ENCODE data around the gene AP3S1. TPM values are rescaled to one million over a fixed set of nuclear protein-coding genes. Genes with fewer than 3 reads are reported as not detected.

Gene AP3S1
- total RNA-seq, 2 donors from 2014 or later = 58.7 to 63.4 TPM

- H3K9me3 Mint-ChIP-seq = peaks cover 0 to 4% of the 10 kb centered on the region in 2 donors
- no peak for DNase-seq
- H3K4me3 Mint-ChIP-seq = no peak overlapping the region
- ATAC-seq (replicated peaks in 1 of 2) = no peak
- H3K27me3 Mint-ChIP-seq (ENCODE audit: low read depth) = no peaks in the 10 kb centered on the region
- no peaks in the 10 kb centered on the region for H3K4me1 Mint-ChIP-seq (ENCODE audit: low read depth)
- no peaks in the 10 kb centered on the region for H3K36me3 Mint-ChIP-seq (ENCODE audit: insufficient read depth in 2 of 2)
- H3K27ac Mint-ChIP-seq = no peak overlapping the region
Measured at GRCh38 chr5:115939059-115939458, 97.3 kb downstream of the AP3S1 start.

- Mint-ChIP-seq H3K27ac (no peak overlapping the region), H3K36me3 (ENCODE audit: insufficient read depth in 2 of 2) (no peaks in the 10 kb centered on the region), H3K4me3 (no peak overlapping the region), H3K9me3 (peaks cover 0 to 4% of the 10 kb centered on the region in 2 donors), H3K27me3 (ENCODE audit: low read depth) (no peaks in the 10 kb centered on the region), H3K4me1 (ENCODE audit: low read depth) (no peaks in the 10 kb centered on the region)
- ATAC-seq (replicated peaks in 1 of 2) = no peak
- no peak for DNase-seq
Measured at GRCh38 chr5:115940080-115940810, 98.5 kb downstream of the AP3S1 start.

GRCh38 chr5:115941051-115941675 is 99.4 kb downstream of the AP3S1 start:
- Mint-ChIP-seq H3K4me3 (no peak overlapping the region), H3K27ac (no peak overlapping the region), H3K4me1 (ENCODE audit: low read depth) (no peaks in the 10 kb centered on the region), H3K27me3 (ENCODE audit: low read depth) (no peaks in the 10 kb centered on the region), H3K9me3 (peaks cover 0 to 4% of the 10 kb centered on the region in 2 donors), H3K36me3 (ENCODE audit: insufficient read depth in 2 of 2) (no peaks in the 10 kb centered on the region)
- DNase-seq (no peak), ATAC-seq (replicated peaks in 1 of 2) (no peak)

- Mint-ChIP-seq H3K36me3 (ENCODE audit: insufficient read depth in 2 of 2) (no peaks in the 10 kb centered on the region), H3K9me3 (peaks cover 0 to 4% of the 10 kb centered on the region in 2 donors), H3K27me3 (ENCODE audit: low read depth) (no peaks in the 10 kb centered on the region), H3K4me1 (ENCODE audit: low read depth) (no peaks in the 10 kb centered on the region), H3K27ac (no peak overlapping the region), H3K4me3 (no peak overlapping the region)
- DNase-seq (no peak), ATAC-seq (replicated peaks in 1 of 2) (no peak)
Measured at GRCh38 chr5:115944501-115944900, 102.8 kb downstream of the AP3S1 start.

GRCh38 chr5:115946655-115947054 is 104.9 kb downstream of the AP3S1 start:
- no peak for ATAC-seq (replicated peaks in 1 of 2)

GRCh38 chr5:115947260-115947659 is 105.5 kb downstream of the AP3S1 start:
- DNase-seq = no peak
- no peak for ATAC-seq (replicated peaks in 1 of 2)
- Mint-ChIP-seq H3K27me3 (ENCODE audit: low read depth) (peaks cover 9% of the 10 kb centered on the region), H3K36me3 (ENCODE audit: insufficient read depth in 2 of 2) (no peaks in the 10 kb centered on the region), H3K4me1 (ENCODE audit: low read depth) (no peaks in the 10 kb centered on the region), H3K4me3 (no peak overlapping the region), H3K27ac (no peak overlapping the region), H3K9me3 (peaks cover 0 to 3% of the 10 kb centered on the region in 2 donors)

More at GRCh38 chr5:115946655-115947054, 104.9 kb downstream of the AP3S1 start:
- DNase-seq = no peak
- no peak overlapping the region for H3K4me3 Mint-ChIP-seq
- no peak overlapping the region for H3K27ac Mint-ChIP-seq
- H3K4me1 Mint-ChIP-seq (ENCODE audit: low read depth) = no peaks in the 10 kb centered on the region
- H3K36me3 Mint-ChIP-seq (ENCODE audit: insufficient read depth in 2 of 2) = no peaks in the 10 kb centered on the region
- peaks cover 0 to 4% of the 10 kb centered on the region in 2 donors for H3K9me3 Mint-ChIP-seq
- peaks cover 3% of the 10 kb centered on the region for H3K27me3 Mint-ChIP-seq (ENCODE audit: low read depth)

- no peaks in the 10 kb centered on the region for H3K4me1 Mint-ChIP-seq (ENCODE audit: low read depth)
- DNase-seq = no peak
- H3K4me3 Mint-ChIP-seq = no peak overlapping the region
Measured at GRCh38 chr5:115948091-115948534, 106.4 kb downstream of the AP3S1 start.

GRCh38 chr5:115949096-115949495 is 107.4 kb downstream of the AP3S1 start:
- no peaks in the 10 kb centered on the region for H3K4me1 Mint-ChIP-seq (ENCODE audit: low read depth)
- no peak overlapping the region for H3K4me3 Mint-ChIP-seq
- no peak for ATAC-seq (replicated peaks in 1 of 2)
- no peak for DNase-seq
- no peaks in the 10 kb centered on the region for H3K36me3 Mint-ChIP-seq (ENCODE audit: insufficient read depth in 2 of 2)
- peaks cover 13% of the 10 kb centered on the region for H3K27me3 Mint-ChIP-seq (ENCODE audit: low read depth)
- H3K27ac Mint-ChIP-seq = no peak overlapping the region
- H3K9me3 Mint-ChIP-seq = no peaks in the 10 kb centered on the region

More at GRCh38 chr5:115948091-115948534, 106.4 kb downstream of the AP3S1 start:
- Mint-ChIP-seq H3K36me3 (ENCODE audit: insufficient read depth in 2 of 2) (no peaks in the 10 kb centered on the region), H3K9me3 (no peaks in the 10 kb centered on the region), H3K27me3 (ENCODE audit: low read depth) (peaks cover 13% of the 10 kb centered on the region), H3K27ac (no peak overlapping the region)
- no peak for ATAC-seq (replicated peaks in 1 of 2)

- no peaks in the 10 kb centered on the region for H3K36me3 Mint-ChIP-seq (ENCODE audit: insufficient read depth in 2 of 2)
- DNase-seq (no peak), ATAC-seq (replicated peaks in 1 of 2) (no peak)
- H3K27me3 Mint-ChIP-seq (ENCODE audit: low read depth) = peaks cover 13% of the 10 kb centered on the region
- no peaks in the 10 kb centered on the region for H3K4me1 Mint-ChIP-seq (ENCODE audit: low read depth)
- H3K27ac Mint-ChIP-seq = no peak overlapping the region
- H3K9me3 Mint-ChIP-seq = no peaks in the 10 kb centered on the region
- H3K4me3 Mint-ChIP-seq = no peak overlapping the region
Measured at GRCh38 chr5:115952588-115952987, 110.9 kb downstream of the AP3S1 start.

- Mint-ChIP-seq H3K4me1 (ENCODE audit: low read depth) (no peaks in the 10 kb centered on the region), H3K27ac (no peak overlapping the region), H3K27me3 (ENCODE audit: low read depth) (peaks cover 13% of the 10 kb centered on the region), H3K4me3 (no peak overlapping the region), H3K36me3 (ENCODE audit: insufficient read depth in 2 of 2) (no peaks in the 10 kb centered on the region), H3K9me3 (no peaks in the 10 kb centered on the region)
- DNase-seq = no peak
- ATAC-seq (replicated peaks in 1 of 2) = no peak
Measured at GRCh38 chr5:115954144-115954543, 112.4 kb downstream of the AP3S1 start.

GRCh38 chr5:115956957-115957356 is 115.2 kb downstream of the AP3S1 start:
- Mint-ChIP-seq H3K9me3 (no peaks in the 10 kb centered on the region), H3K4me1 (ENCODE audit: low read depth) (peaks cover 7% of the 10 kb centered on the region), H3K36me3 (ENCODE audit: insufficient read depth in 2 of 2) (no peaks in the 10 kb centered on the region), H3K27ac (no peak overlapping the region), H3K27me3 (ENCODE audit: low read depth) (peaks cover 27% of the 10 kb centered on the region), H3K4me3 (no peak overlapping the region)
- DNase-seq (no peak), ATAC-seq (replicated peaks in 1 of 2) (no peak)

- Mint-ChIP-seq H3K27me3 (ENCODE audit: low read depth) (peaks cover 55% of the 10 kb centered on the region), H3K4me3 (peak overlapping the region; percentile 61 to 63), H3K36me3 (ENCODE audit: insufficient read depth in 2 of 2) (no peaks in the 10 kb centered on the region), H3K9me3 (no peaks in the 10 kb centered on the region), H3K27ac (no peak overlapping the region), H3K4me1 (ENCODE audit: low read depth) (peaks cover 14% of the 10 kb centered on the region)
- ATAC-seq (replicated peaks in 1 of 2) (no peak), DNase-seq (no peak)
Measured at GRCh38 chr5:115961381-115962238, 119.9 kb downstream of the AP3S1 start.

GRCh38 chr5:115962239-115962564 is 120.5 kb downstream of the AP3S1 start, which contains the start of gene LVRN:
TSS of gene LVRN (plus strand) at chr5:115962475. CDS start at chr5:115962618, 143 bp downstream.
- Mint-ChIP-seq H3K9me3 (no peaks in the 10 kb centered on the region), H3K4me3 (peak within 1 kb of the TSS; percentile 61 to 63), H3K27ac (no peak within 1 kb of the TSS), H3K36me3 (ENCODE audit: insufficient read depth in 2 of 2) (no peaks in the 10 kb centered on the region), H3K4me1 (ENCODE audit: low read depth) (peaks cover 14% of the 10 kb centered on the region), H3K27me3 (ENCODE audit: low read depth) (peaks cover 59% of the 10 kb centered on the region)
- no peak for ATAC-seq (replicated peaks in 1 of 2)
- no peak for DNase-seq

Data from activated T-cell treated with anti-CD3 and anti-CD28 coated beads, Interleukin-2, amount 50 U/mL, for 72 hours (primary cell).